ENCODE measurements around the gene ZFP36. TPM values are rescaled to one million over a fixed set of nuclear protein-coding genes. Genes with fewer than 3 reads are reported as not detected.

ZFP36 gene
- total RNA-seq, 1 experiment from 2014 or later = 17.3 TPM

GRCh38 chr19:39417463-39418181 lies 11.0 kb downstream of the ZFP36 start:
- ATAC-seq (no peak), DNase-seq (ENCODE audit: low spot score) (no peak)
- Mint-ChIP-seq H3K36me3 (peaks cover 23% of the 10 kb centered on the region), H3K4me1 (peaks cover 18% of the 10 kb centered on the region), H3K4me3 (no peak overlapping the region), H3K9me3 (no peaks in the 10 kb centered on the region), H3K27ac (peak overlapping the region; percentile 91; the same call in 1 of the 2 replicates), H3K27me3 (ENCODE audit: low read depth) (no peaks in the 10 kb centered on the region)
- CTCF ChIA-PET = interaction anchor here (0.7 kb wide), 1 partner anchor 57 kb away, joined by 3 read pairs; no protein-coding TSS in a partner anchor
- TF ChIP-seq ATF2 (CRISPR knock-in tag; IDR thresholded peaks at IDR 0.05; ENCODE audit: borderline replicate concordance, low read depth) = no peak
- no peak for TF ChIP-seq ZBTB43 (CRISPR knock-in tag; IDR thresholded peaks at IDR 0.05)
- no peak for TF ChIP-seq ETV6 (CRISPR knock-in tag; IDR thresholded peaks at IDR 0.05)
- POLR2A ChIA-PET = no interaction called here

- Mint-ChIP-seq H3K4me1 (peaks cover 15% of the 10 kb centered on the region), H3K36me3 (peaks cover 33% of the 10 kb centered on the region), H3K9me3 (no peaks in the 10 kb centered on the region), H3K27ac (peak overlapping the region; percentile 53; the same call in 1 of the 2 replicates), H3K4me3 (no peak overlapping the region), H3K27me3 (ENCODE audit: low read depth) (no peaks in the 10 kb centered on the region)
- no peak for DNase-seq (ENCODE audit: low spot score)
- ChIA-PET POLR2A (interaction anchor here (0.7 to 2.1 kb wide), 4 partner anchors 10 to 29 kb away, joined by 3 to 9 read pairs (median 4); partner anchors contain the start of gene RPS16), CTCF (interaction anchor here (0.8 kb wide), 1 partner anchor 17 kb away, joined by 3 read pairs; no protein-coding TSS in a partner anchor)
- TF ChIP-seq ELF4 (CRISPR knock-in tag; IDR thresholded peaks at IDR 0.05; ENCODE audit: low read depth) (no peak), EMX1 (CRISPR knock-in tag; IDR thresholded peaks at IDR 0.05) (no peak), ZNF425 (CRISPR knock-in tag; conservative IDR thresholded peaks at IDR 0.05) (no peak), ZNF138 (CRISPR knock-in tag; conservative IDR thresholded peaks at IDR 0.05) (no peak), E2F1 (CRISPR knock-in tag; IDR thresholded peaks at IDR 0.05) (no peak), SMAD3 (CRISPR knock-in tag; IDR thresholded peaks at IDR 0.05; ENCODE audit: borderline replicate concordance) (no peak), PRDM15 (CRISPR knock-in tag; IDR thresholded peaks at IDR 0.05) (no peak), NFYB (CRISPR knock-in tag; conservative IDR thresholded peaks at IDR 0.05; ENCODE audit: low read depth) (no peak), E2F5 (CRISPR knock-in tag; IDR thresholded peaks at IDR 0.05) (no peak), ZBTB43 (CRISPR knock-in tag; IDR thresholded peaks at IDR 0.05) (no peak), MXD4 (CRISPR knock-in tag; IDR thresholded peaks at IDR 0.05; ENCODE audit: borderline replicate concordance) (no peak), CTCF (IDR thresholded peaks at IDR 0.05) (no peak), AR (CRISPR knock-in tag; IDR thresholded peaks at IDR 0.05) (no peak)
- ATAC-seq = no peak
These were observed 12.4 kb downstream of the ZFP36 start for GRCh38 chr19:39419003-39419402.
